ENCODE measurements around the gene TBX2.

GRCh38 chr17:61455324-61456060 lies 55.8 kb downstream of the TBX2 start:
- no peak for TF ChIP-seq CTCF (tag by site-specific recombination; IDR thresholded peaks at IDR 0.05)
- TF ChIP-seq AEBP2 (tag by site-specific recombination; IDR thresholded peaks at IDR 0.05; ENCODE audit: borderline replicate concordance): no peak
- TF ChIP-seq ZNF174 (tag by site-specific recombination; IDR thresholded peaks at IDR 0.05): no peak
- no peak for TF ChIP-seq ZNF274 (IDR thresholded peaks at IDR 0.05; ENCODE audit: low read length)
- no peak for TF ChIP-seq ZNF274 (tag by site-specific recombination; IDR thresholded peaks at IDR 0.05; ENCODE audit: borderline replicate concordance)
- no peak for TF ChIP-seq REST (tag by site-specific recombination; IDR thresholded peaks at IDR 0.05)
- no peak for TF ChIP-seq SALL2 (tag by site-specific recombination; IDR thresholded peaks at IDR 0.05; ENCODE audit: borderline replicate concordance)
- no peak for TF ChIP-seq ZNF2 (tag by site-specific recombination; IDR thresholded peaks at IDR 0.05)
- TF ChIP-seq ATF2 (tag by site-specific recombination; IDR thresholded peaks at IDR 0.05; ENCODE audit: low read depth): no peak
- no peak for TF ChIP-seq REPIN1 (tag by site-specific recombination; IDR thresholded peaks at IDR 0.05; ENCODE audit: low read depth)
- TF ChIP-seq ZNF830 (tag by site-specific recombination; IDR thresholded peaks at IDR 0.05; ENCODE audit: low read depth): no peak
- TF ChIP-seq ZNF549 (tag by site-specific recombination; IDR thresholded peaks at IDR 0.05): no peak
- TF ChIP-seq ZNF18 (tag by site-specific recombination; IDR thresholded peaks at IDR 0.05): no peak
- no peak for TF ChIP-seq ZFHX2 (tag by site-specific recombination; conservative IDR thresholded peaks at IDR 0.05)
